Measurements from ENCODE around the gene HMGN4.
A peak's percentile ranks its signal among the peaks of the same experiment; 100 is the strongest.
"Not testable (repeated sequence)": the region's sequence is repeated elsewhere in the genome, so short reads cannot be mapped to it uniquely, and the experiment has no call there.

Gene HMGN4

DNA sequence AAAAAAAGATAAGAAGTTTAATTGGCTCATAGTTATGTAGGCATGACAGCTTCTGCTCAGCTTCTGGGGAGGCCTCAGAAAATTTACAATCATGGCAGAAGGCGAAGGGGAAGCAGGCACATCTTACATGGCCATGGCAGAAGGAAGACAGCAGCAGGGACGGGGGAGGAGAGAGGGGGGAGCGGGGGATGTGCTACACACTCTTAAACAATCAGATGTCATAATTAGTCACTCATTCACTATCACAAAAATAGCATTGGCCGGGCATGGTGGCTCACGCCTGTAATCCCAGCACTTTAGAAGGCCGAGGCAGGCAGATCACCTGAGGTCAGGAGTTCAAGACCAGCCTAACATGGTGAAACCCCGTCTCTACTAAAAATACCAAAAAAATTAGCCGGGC is 27.1 kb upstream of the HMGN4 start:
- not testable (repeated sequence) for H2BK120ac ChIP-seq (ENCODE audit: low read depth, low read length); H4K8ac ChIP-seq (ENCODE audit: low read length); H3K27ac ChIP-seq (ENCODE audit: low read length, poor library complexity, severe bottlenecking); H3K23ac ChIP-seq (ENCODE audit: low read length in 2 of 2); H2BK5ac ChIP-seq (ENCODE audit: low read depth, low read length, poor library complexity, severe bottlenecking); H2AK5ac ChIP-seq (ENCODE audit: low read length, severe bottlenecking); H3K18ac ChIP-seq (ENCODE audit: low read depth in 1 of 2, low read length in 2 of 2); H2BK12ac ChIP-seq (ENCODE audit: low read length in 2 of 2); H2AFZ ChIP-seq (ENCODE audit: low read depth, low read length); H3K14ac ChIP-seq (ENCODE audit: low read length in 2 of 2); H2BK15ac ChIP-seq (ENCODE audit: low read depth, poor library complexity, severe bottlenecking); H3K4me2 ChIP-seq (ENCODE audit: low read length, poor library complexity, severe bottlenecking); H3K79me1 ChIP-seq (replicated peaks; ENCODE audit: low read length, poor library complexity, severe bottlenecking); H3K27me3 ChIP-seq (ENCODE audit: control insufficient read depth in 1 of 2, insufficient read depth in 1 of 2, low read length in 2 of 2); H3K9me3 ChIP-seq (ENCODE audit: control insufficient read depth, low read length); H4K91ac ChIP-seq (ENCODE audit: low read length); H3K4me3 ChIP-seq (ENCODE audit: insufficient read depth in 1 of 2, low read depth in 1 of 2, low read length in 2 of 2); H3K36me3 ChIP-seq (ENCODE audit: control insufficient read depth in 1 of 2, insufficient read depth in 2 of 2, low read depth in 1 of 2, low read length in 2 of 2); H3K9ac ChIP-seq (ENCODE audit: low read length); H3K4ac ChIP-seq (ENCODE audit: low read depth in 1 of 2, low read length in 2 of 2); DNase-seq; H3K4me1 ChIP-seq (ENCODE audit: control insufficient read depth, insufficient read depth, low read depth, low read length)
- 72% methylated on average over 6 of the region's 8 CpGs for WGBS

DNA sequence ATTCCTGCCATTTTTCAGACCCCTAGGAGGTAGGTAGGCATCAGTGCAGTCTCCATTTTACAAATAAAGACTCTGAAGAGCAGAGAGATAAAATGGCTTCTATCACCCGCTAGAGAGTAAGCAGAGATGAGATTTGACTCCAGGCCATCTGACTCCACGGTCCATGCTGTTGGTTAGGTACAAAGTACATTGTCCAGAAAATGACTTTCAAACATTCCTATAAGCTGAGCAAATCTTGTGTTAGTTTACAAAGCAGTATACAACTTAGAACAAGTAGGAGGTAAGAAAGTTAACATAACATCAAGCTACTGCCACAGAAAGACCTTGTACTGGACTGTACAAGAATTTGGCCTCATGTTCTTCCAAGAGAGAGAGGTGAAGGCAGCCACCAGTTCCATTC is 23.2 kb upstream of the HMGN4 start:
- H4K8ac ChIP-seq (ENCODE audit: low read length), result no peak overlapping the region
- no peaks in the 10 kb centered on the region for H3K27me3 ChIP-seq (ENCODE audit: control insufficient read depth in 1 of 2, insufficient read depth in 1 of 2, low read length in 2 of 2)
- H3K4me2 ChIP-seq (ENCODE audit: low read length, poor library complexity, severe bottlenecking), result no peak overlapping the region
- H3K18ac ChIP-seq (ENCODE audit: low read depth in 1 of 2, low read length in 2 of 2), result no peak overlapping the region
- H3K4me1 ChIP-seq (ENCODE audit: control insufficient read depth, insufficient read depth, low read depth, low read length), result peaks cover 2% of the 10 kb centered on the region
- peak; percentile 36 for DNase-seq
- no peak overlapping the region for H2AK5ac ChIP-seq (ENCODE audit: low read length, severe bottlenecking)
- no peaks in the 10 kb centered on the region for H3K9me3 ChIP-seq (ENCODE audit: control insufficient read depth, low read length)
- H3K9ac ChIP-seq (ENCODE audit: low read length), result no peak overlapping the region
- H3K14ac ChIP-seq (ENCODE audit: low read length in 2 of 2), result no peak overlapping the region
- no peak overlapping the region for H3K23ac ChIP-seq (ENCODE audit: low read length in 2 of 2)
- no peak overlapping the region for H2BK15ac ChIP-seq (ENCODE audit: low read depth, poor library complexity, severe bottlenecking)
- H4K91ac ChIP-seq (ENCODE audit: low read length), result no peak overlapping the region
- WGBS, result no CpG with 5 or more reads among the region's 2 CpGs
- no peak overlapping the region for H2BK12ac ChIP-seq (ENCODE audit: low read length in 2 of 2)
- H2BK5ac ChIP-seq (ENCODE audit: low read depth, low read length, poor library complexity, severe bottlenecking), result no peak overlapping the region
- H3K36me3 ChIP-seq (ENCODE audit: control insufficient read depth in 1 of 2, insufficient read depth in 2 of 2, low read depth in 1 of 2, low read length in 2 of 2), result no peaks in the 10 kb centered on the region
- H3K27ac ChIP-seq (ENCODE audit: low read length, poor library complexity, severe bottlenecking), result no peak overlapping the region
- no peak overlapping the region for H2BK120ac ChIP-seq (ENCODE audit: low read depth, low read length)
- no peaks in the 10 kb centered on the region for H3K79me1 ChIP-seq (replicated peaks; ENCODE audit: low read length, poor library complexity, severe bottlenecking)
- no peak overlapping the region for H3K4ac ChIP-seq (ENCODE audit: low read depth in 1 of 2, low read length in 2 of 2)
- H2AFZ ChIP-seq (ENCODE audit: low read depth, low read length), result no peak overlapping the region
- no peak overlapping the region for H3K4me3 ChIP-seq (ENCODE audit: insufficient read depth in 1 of 2, low read depth in 1 of 2, low read length in 2 of 2)

- H3K4me1 ChIP-seq (ENCODE audit: control insufficient read depth, insufficient read depth, low read depth, low read length), result peaks cover 2% of the 10 kb centered on the region
Measured at GRCh38 chr6:26516481-26517427, 21.4 kb upstream of the HMGN4 start.

GRCh38 chr6:26519359-26519758 is 18.8 kb upstream of the HMGN4 start:
- peaks cover 4% of the 10 kb centered on the region for H3K4me1 ChIP-seq (ENCODE audit: control insufficient read depth, insufficient read depth, low read depth, low read length)
- no peak overlapping the region for H2BK5ac ChIP-seq (ENCODE audit: low read depth, low read length, poor library complexity, severe bottlenecking)
- H3K79me1 ChIP-seq (replicated peaks; ENCODE audit: low read length, poor library complexity, severe bottlenecking), result no peaks in the 10 kb centered on the region
- no peak overlapping the region for H3K4ac ChIP-seq (ENCODE audit: low read depth in 1 of 2, low read length in 2 of 2)
- H3K23ac ChIP-seq (ENCODE audit: low read length in 2 of 2), result no peak overlapping the region
- H3K36me3 ChIP-seq (ENCODE audit: control insufficient read depth in 1 of 2, insufficient read depth in 2 of 2, low read depth in 1 of 2, low read length in 2 of 2), result no peaks in the 10 kb centered on the region
- H3K18ac ChIP-seq (ENCODE audit: low read depth in 1 of 2, low read length in 2 of 2), result no peak overlapping the region
- no peaks in the 10 kb centered on the region for H3K9me3 ChIP-seq (ENCODE audit: control insufficient read depth, low read length)
- no peak overlapping the region for H3K4me3 ChIP-seq (ENCODE audit: insufficient read depth in 1 of 2, low read depth in 1 of 2, low read length in 2 of 2)
- H3K9ac ChIP-seq (ENCODE audit: low read length), result no peak overlapping the region
- H2AK5ac ChIP-seq (ENCODE audit: low read length, severe bottlenecking), result no peak overlapping the region
- no peak overlapping the region for H3K27ac ChIP-seq (ENCODE audit: low read length, poor library complexity, severe bottlenecking)
- no peak overlapping the region for H4K91ac ChIP-seq (ENCODE audit: low read length)
- no peak for DNase-seq
- H2BK12ac ChIP-seq (ENCODE audit: low read length in 2 of 2), result no peak overlapping the region
- no peaks in the 10 kb centered on the region for H3K27me3 ChIP-seq (ENCODE audit: control insufficient read depth in 1 of 2, insufficient read depth in 1 of 2, low read length in 2 of 2)
- H4K8ac ChIP-seq (ENCODE audit: low read length), result no peak overlapping the region
- H3K14ac ChIP-seq (ENCODE audit: low read length in 2 of 2), result no peak overlapping the region
- H3K4me2 ChIP-seq (ENCODE audit: low read length, poor library complexity, severe bottlenecking), result no peak overlapping the region
- H2AFZ ChIP-seq (ENCODE audit: low read depth, low read length), result no peak overlapping the region
- WGBS, result 93% methylated on average over 2 of the region's 2 CpGs
- H2BK15ac ChIP-seq (ENCODE audit: low read depth, poor library complexity, severe bottlenecking), result no peak overlapping the region
- no peak overlapping the region for H2BK120ac ChIP-seq (ENCODE audit: low read depth, low read length)

More at GRCh38 chr6:26516481-26517427, 21.4 kb upstream of the HMGN4 start:
- H3K27me3 ChIP-seq (ENCODE audit: control insufficient read depth in 1 of 2, insufficient read depth in 1 of 2, low read length in 2 of 2), result no peaks in the 10 kb centered on the region
- H4K8ac ChIP-seq (ENCODE audit: low read length), result no peak overlapping the region
- no peak overlapping the region for H2AK5ac ChIP-seq (ENCODE audit: low read length, severe bottlenecking)
- no peak overlapping the region for H3K18ac ChIP-seq (ENCODE audit: low read depth in 1 of 2, low read length in 2 of 2)
- no peaks in the 10 kb centered on the region for H3K36me3 ChIP-seq (ENCODE audit: control insufficient read depth in 1 of 2, insufficient read depth in 2 of 2, low read depth in 1 of 2, low read length in 2 of 2)
- H2BK15ac ChIP-seq (ENCODE audit: low read depth, poor library complexity, severe bottlenecking), result no peak overlapping the region
- no peak overlapping the region for H2AFZ ChIP-seq (ENCODE audit: low read depth, low read length)
- no peak overlapping the region for H3K23ac ChIP-seq (ENCODE audit: low read length in 2 of 2)
- H3K14ac ChIP-seq (ENCODE audit: low read length in 2 of 2), result no peak overlapping the region
- no peak overlapping the region for H3K4me2 ChIP-seq (ENCODE audit: low read length, poor library complexity, severe bottlenecking)
- H3K79me1 ChIP-seq (replicated peaks; ENCODE audit: low read length, poor library complexity, severe bottlenecking), result no peaks in the 10 kb centered on the region
- no peak overlapping the region for H2BK120ac ChIP-seq (ENCODE audit: low read depth, low read length)
- no peak overlapping the region for H2BK12ac ChIP-seq (ENCODE audit: low read length in 2 of 2)
- DNase-seq, result no peak
- no peak overlapping the region for H3K4me3 ChIP-seq (ENCODE audit: insufficient read depth in 1 of 2, low read depth in 1 of 2, low read length in 2 of 2)
- H2BK5ac ChIP-seq (ENCODE audit: low read depth, low read length, poor library complexity, severe bottlenecking), result no peak overlapping the region
- no peak overlapping the region for H3K27ac ChIP-seq (ENCODE audit: low read length, poor library complexity, severe bottlenecking)
- H3K9ac ChIP-seq (ENCODE audit: low read length), result no peak overlapping the region
- 93% methylated on average over 8 of the region's 9 CpGs for WGBS
- H3K9me3 ChIP-seq (ENCODE audit: control insufficient read depth, low read length), result no peaks in the 10 kb centered on the region
- H4K91ac ChIP-seq (ENCODE audit: low read length), result no peak overlapping the region
- H3K4ac ChIP-seq (ENCODE audit: low read depth in 1 of 2, low read length in 2 of 2), result no peak overlapping the region
